HepG2 (cell line): ENCODE measurements around the gene EEF1A2. TPM values are rescaled to one million over a fixed set of nuclear protein-coding genes. Genes with fewer than 3 reads are reported as not detected.

Experiments
- ATAC-seq: fragments of 200-7000 bp; cut with Tn5 transposase; 3 replicates; pipeline ENCODE4 v1.9.1; 2020; ENCODE audit warnings: mild to moderate bottlenecking, moderate library complexity
- BruUV-seq: library from RNA; stranded (reverse); fragments of 400-500 nt; replicated peaks from 2 replicates; lab custom pipeline; 2021; lab: Mats Ljungman, UMichigan
- CTCF ChIA-PET: fragments of 300-600 bp; formaldehyde crosslinking; extraction: SDS; loops from one replicate; lab custom pipeline; 2021; ENCODE audit warnings: low total read pairs, inconsistent platforms, low intra/inter-chr PET ratio; lab: Yijun Ruan, JAX
- POLR2A ChIA-PET: fragments of 350-600 bp; sonication (Branson Sonifier 250); formaldehyde crosslinking; loops from one replicate; lab custom pipeline; 2020; ENCODE audit warnings: antibody characterized with exemption, inconsistent platforms; lab: Yijun Ruan, JAX
- DNase-seq: peaks from one replicate; pipeline ENCODE4 v3.0.0-alpha.2; 2015; ENCODE audit warnings: low spot score
- FAIRE-seq: peaks from 3 replicates; lab custom pipeline; 2011; peaks lifted over from hg19 to GRCh38; lab: Jason Lieb, UNC
- H2AFZ ChIP-seq: one replicate; pipeline ENCODE4 v1.6.1; 2011; ENCODE audit warnings: low read length, inconsistent platforms
- H3K27ac ChIP-seq: fragments of 300-600 bp; 3 replicates; pipeline ENCODE4 v1.8.0; 2011; ENCODE audit warnings: mixed run types, mild to moderate bottlenecking, mixed read lengths, low read length, inconsistent platforms; ENCODE audit not compliant: insufficient read depth; ENCODE audit errors: extremely low read length
- H3K27me3 ChIP-seq, 2 experiments: fragments of 200-600 bp in 1 of 2; 2 replicates in 1 of 2; 3 replicates in 1 of 2; pipeline versions ENCODE4 v1.6.0 to v1.8.0; 2011; ENCODE audit warnings: low read length in 2 of 2, mild to moderate bottlenecking in 2 of 2, moderate library complexity in 2 of 2, inconsistent platforms in 1 of 2; ENCODE audit not compliant: insufficient read depth in 2 of 2, control insufficient read depth in 1 of 2
- H3K36me3 ChIP-seq, 2 experiments: fragments of 200-600 bp in 1 of 2; replicated peaks in 1 of 2; 2 replicates in 1 of 2; 3 replicates in 1 of 2; pipeline versions ENCODE4 v1.5.1 to v1.8.0; 2011; ENCODE audit warnings: low read length in 2 of 2, inconsistent platforms in 1 of 2; ENCODE audit not compliant: insufficient read depth in 2 of 2, control insufficient read depth in 1 of 2
- H3K4me1 ChIP-seq: 2 replicates; pipeline ENCODE4 v1.5.1; 2012; ENCODE audit warnings: low read length, inconsistent platforms; ENCODE audit not compliant: insufficient read depth
- H3K4me2 ChIP-seq: 2 replicates; pipeline ENCODE4 v1.6.0; 2011; ENCODE audit warnings: low read depth, low read length, inconsistent platforms
- H3K4me3 ChIP-seq, 3 experiments: fragments of 200-600 bp in 1 of 3; sonication (generic), shearing (Covaris generic) in 1 of 3; replicated peaks in 1 of 3; 2 replicates each; pipeline ENCODE4 v1.5.1; 2011 to 2016; ENCODE audit warnings: low read length in 3 of 3, inconsistent platforms in 2 of 3, low read depth in 2 of 3, mild to moderate bottlenecking in 2 of 3, control low read depth in 1 of 3, mixed read lengths in 1 of 3; ENCODE audit not compliant: insufficient read depth in 1 of 3
- H3K79me2 ChIP-seq: one replicate; pipeline ENCODE4 v1.6.1; 2011; ENCODE audit warnings: low read length, inconsistent platforms; ENCODE audit not compliant: insufficient read depth
- H3K9ac ChIP-seq: 2 replicates; pipeline ENCODE4 v1.6.0; 2011; ENCODE audit warnings: mild to moderate bottlenecking, low read depth, low read length, inconsistent platforms; ENCODE audit not compliant: insufficient read depth
- H3K9me3 ChIP-seq: 2 replicates; pipeline ENCODE4 v1.5.1; 2012; ENCODE audit warnings: mild to moderate bottlenecking, low read length
- H4K20me1 ChIP-seq: 2 replicates; pipeline ENCODE4 v1.6.0; 2011; ENCODE audit warnings: inconsistent platforms, mild to moderate bottlenecking, low read length, moderate library complexity; ENCODE audit not compliant: insufficient read depth
- KDM5B ChIP-seq: sonication (generic); formaldehyde crosslinking; IDR thresholded peaks from 2 replicates; pipeline ENCODE4 v1.4.0; 2020; ENCODE audit warnings: missing genetic modification reagents, mild to moderate bottlenecking, borderline replicate concordance
- MIER2 ChIP-seq: IDR thresholded peaks from 2 replicates; pipeline ENCODE4 v1.6.1; 2016; ENCODE audit warnings: missing biosample characterization, missing genetic modification reagents
- PHF21A ChIP-seq: sonication (generic); formaldehyde crosslinking; IDR thresholded peaks from 2 replicates; pipeline ENCODE4 v1.5.0; 2020; ENCODE audit warnings: mild to moderate bottlenecking, missing genetic modification reagents
- SNAPC5 ChIP-seq: sonication (generic); formaldehyde crosslinking; IDR thresholded peaks from 2 replicates; pipeline ENCODE4 v1.8.1; 2023; ENCODE audit warnings: mild to moderate bottlenecking, missing genetic modification reagents, borderline replicate concordance
- ZNF225 ChIP-seq: sonication (generic); formaldehyde crosslinking; IDR thresholded peaks from 2 replicates; pipeline ENCODE4 v1.4.0; 2020; ENCODE audit warnings: mild to moderate bottlenecking, missing genetic modification reagents
- ZNF546 ChIP-seq: sonication (generic); formaldehyde crosslinking; conservative IDR thresholded peaks from 2 replicates; pipeline ENCODE4 v1.8.1; 2023; ENCODE audit warnings: mild to moderate bottlenecking, missing genetic modification reagents
- ZNF776 ChIP-seq: sonication (generic); formaldehyde crosslinking; IDR thresholded peaks from 2 replicates; pipeline ENCODE4 v1.4.0; 2020; ENCODE audit warnings: mild to moderate bottlenecking, missing genetic modification reagents
- WGBS: methylation state at CpG from one replicate; pipeline ENCODE4 v1.1.6; 2017; ENCODE audit warnings: low lambda C conversion rate; 5-methylcytosine and 5-hydroxymethylcytosine counted together
- in situ Hi-C: cut with HindIII; loops from 2 replicates; pipeline ENCODE4 v1.10.0; 2017; ENCODE audit warnings: low pct_unique_long_range_greater_than_20kb; ENCODE audit not compliant: extremely low pct_ligation_motif_present
- intact Hi-C: fragments of 100-400 bp; cut with micrococcal nuclease; formaldehyde crosslinking; loops from one replicate; pipeline ENCODE4 v1.10.0; 2022; ENCODE audit not compliant: unreplicated experiment
- polyA plus RNA-seq, 8 experiments: library from polyadenylated mRNA; depleted of rRNA in 3 of 8; stranded (reverse) in 7 of 8; unstranded in 1 of 8; fragments of >200 nt; fragmentation: Illumina TruSeq in 4 of 8; extraction: Trizol in 4 of 8; gene quantifications; 2 replicates each; pipeline versions ENCODE4 v1.2.1 to v1.2.3, GENCODE V29; 2011 to 2016; ENCODE audit warnings: low read depth in 4 of 8, missing spikeins in 1 of 8, mixed read lengths in 1 of 8; ENCODE audit not compliant: insufficient read depth in 1 of 8
- total RNA-seq, 5 experiments: library from RNA; depleted of rRNA; stranded (reverse); fragments of >200 nt; fragmentation: Illumina TruSeq; extraction: Trizol; gene quantifications; 2 replicates each; pipeline ENCODE4 v1.2.3, GENCODE V29; 2016; ENCODE audit warnings: low read depth in 1 of 5
- TF ChIP-seq, protein P1 (sequence below): sonication (generic); formaldehyde crosslinking; IDR thresholded peaks from 2 replicates; pipeline ENCODE4 v1.4.0; 2020; ENCODE audit warnings: missing genetic modification reagents
- TF ChIP-seq, protein P2 (sequence below): sonication (generic); formaldehyde crosslinking; IDR thresholded peaks from 2 replicates; pipeline ENCODE4 v1.4.0; 2020; ENCODE audit warnings: mild to moderate bottlenecking, missing genetic modification reagents

Gene EEF1A2
- total and polyA plus RNA-seq, 2 of the 13 experiments (the other 11 are each of a cell fraction or from before 2014, with no cell fraction given), result 0.44 to 0.87 TPM

GRCh38 chr20:63503524-63503923 lies 4.6 kb upstream of the EEF1A2 start (continued):
- no peak for TF ChIP-seq SNAPC5 (CRISPR knock-in tag)
- TF ChIP-seq MIER2 (CRISPR knock-in tag), result no peak
- TF ChIP-seq PHF21A (CRISPR knock-in tag), result no peak
- TF ChIP-seq ZNF546 (CRISPR knock-in tag), result no peak
- TF ChIP-seq, all 625 proteins: peak for 0

DNA sequence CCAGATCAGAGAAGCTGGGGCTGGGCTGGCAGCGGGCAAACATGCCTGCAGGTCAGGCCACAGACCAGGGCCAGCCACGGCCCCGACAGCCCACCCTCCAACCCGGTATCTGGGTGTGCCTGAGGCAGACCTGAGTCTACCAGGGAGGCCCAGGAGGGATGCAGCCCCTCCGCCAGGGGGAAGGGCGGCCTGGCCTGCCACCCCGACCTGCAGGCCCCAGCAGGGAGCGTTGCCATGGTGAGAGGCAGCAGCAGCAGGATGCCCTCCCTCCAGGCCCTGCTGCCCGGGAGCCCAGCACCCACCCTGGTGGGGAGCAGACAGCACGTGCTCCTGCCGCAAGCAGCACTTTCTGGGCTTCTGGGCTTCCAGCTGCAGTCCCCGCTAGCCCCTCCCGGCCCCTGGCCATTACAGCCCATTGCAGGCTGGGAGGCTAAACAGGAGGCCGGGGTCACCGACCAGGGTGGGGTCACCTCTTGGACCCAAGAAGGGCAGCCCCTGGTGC lies 3.8 kb upstream of the EEF1A2 start:
- Histone ChIP-seq H3K36me3 (no peaks in the 10 kb centered on the region), H3K27ac (no peak overlapping the region), H4K20me1 (no peaks in the 10 kb centered on the region; the same call in 1 of the 2 replicates), H3K4me3 (no peak overlapping the region), H3K4me2 (no peak overlapping the region), H3K9me3 (no peaks in the 10 kb centered on the region), H3K27me3 (peaks cover 30 to 89% of the 10 kb centered on the region in 2 experiments), H3K9ac (no peak overlapping the region), H2AFZ (no peak overlapping the region), H3K4me1 (no peaks in the 10 kb centered on the region), H3K79me2 (no peaks in the 10 kb centered on the region)
- BruUV-seq, result no TSS peak
- FAIRE-seq (no peak), ATAC-seq (peak; percentile 5; the same call in 2 of the 3 replicates), DNase-seq (no peak)
- CTCF ChIA-PET, result no interaction called here
- 0 out of 2 replicates have a peak, but pooled peaks have one; percentile 49 for TF ChIP-seq ZNF225 (CRISPR knock-in tag)
- TF ChIP-seq, protein P1, sequence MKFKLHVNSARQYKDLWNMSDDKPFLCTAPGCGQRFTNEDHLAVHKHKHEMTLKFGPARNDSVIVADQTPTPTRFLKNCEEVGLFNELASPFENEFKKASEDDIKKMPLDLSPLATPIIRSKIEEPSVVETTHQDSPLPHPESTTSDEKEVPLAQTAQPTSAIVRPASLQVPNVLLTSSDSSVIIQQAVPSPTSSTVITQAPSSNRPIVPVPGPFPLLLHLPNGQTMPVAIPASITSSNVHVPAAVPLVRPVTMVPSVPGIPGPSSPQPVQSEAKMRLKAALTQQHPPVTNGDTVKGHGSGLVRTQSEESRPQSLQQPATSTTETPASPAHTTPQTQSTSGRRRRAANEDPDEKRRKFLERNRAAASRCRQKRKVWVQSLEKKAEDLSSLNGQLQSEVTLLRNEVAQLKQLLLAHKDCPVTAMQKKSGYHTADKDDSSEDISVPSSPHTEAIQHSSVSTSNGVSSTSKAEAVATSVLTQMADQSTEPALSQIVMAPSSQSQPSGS (CRISPR knock-in tag), result no peak
- TF ChIP-seq KDM5B (CRISPR knock-in tag), result 0 out of 2 replicates have a peak, but pooled peaks have one; percentile 30
- 0 out of 2 replicates have a peak, but pooled peaks have one; percentile 35 for TF ChIP-seq ZNF776 (CRISPR knock-in tag)
- TF ChIP-seq, protein P2, sequence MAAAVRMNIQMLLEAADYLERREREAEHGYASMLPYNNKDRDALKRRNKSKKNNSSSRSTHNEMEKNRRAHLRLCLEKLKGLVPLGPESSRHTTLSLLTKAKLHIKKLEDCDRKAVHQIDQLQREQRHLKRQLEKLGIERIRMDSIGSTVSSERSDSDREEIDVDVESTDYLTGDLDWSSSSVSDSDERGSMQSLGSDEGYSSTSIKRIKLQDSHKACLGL (CRISPR knock-in tag), result 0 out of 2 replicates have a peak, but pooled peaks have one; percentile 28
- POLR2A ChIA-PET, result no interaction called here
- intact Hi-C loops, result no loop called here
- in situ Hi-C loops, result no loop called here
- WGBS, result 20% methylated on average over 14 of the region's 15 CpGs
